HCT116 (cell line): ENCODE measurements around the gene CDH22.

Experiments used
- CEBPB ChIP-seq: IDR thresholded peaks from 2 replicates; pipeline ENCODE4 v1.6.1; 2012; ENCODE audit warnings: low read depth
- CTCF ChIP-seq, 3 experiments: fragments of 200-600 bp in 1 of 3; sonication (generic) in 1 of 3; IDR thresholded peaks in 2 of 3; conservative IDR thresholded peaks in 1 of 3; 2 replicates each; pipeline ENCODE4 v1.5.1; 2012 to 2017; ENCODE audit warnings: low read depth in 2 of 3, low read length in 2 of 3, antibody characterized with exemption in 1 of 3, borderline replicate concordance in 1 of 3, control low read depth in 1 of 3, mild to moderate bottlenecking in 1 of 3, mixed read lengths in 1 of 3, mixed run types in 1 of 3, moderate library complexity in 1 of 3; ENCODE audit not compliant: insufficient read depth in 1 of 3
- EGR1 ChIP-seq: IDR thresholded peaks from 2 replicates; pipeline ENCODE4 v1.6.1; 2012; ENCODE audit warnings: low read depth
- EZH2 ChIP-seq: fragments of 200-600 bp; sonication (generic); IDR thresholded peaks from 2 replicates; pipeline ENCODE4 v1.6.1; 2017; ENCODE audit warnings: antibody characterized with exemption, mixed run types
- EZH2phosphoT487 ChIP-seq: fragments of 200-600 bp; IDR thresholded peaks from 2 replicates; pipeline ENCODE4 v1.6.1; 2018; ENCODE audit warnings: antibody characterized with exemption, borderline replicate concordance
- JUND ChIP-seq: IDR thresholded peaks from 2 replicates; pipeline ENCODE4 v1.6.1; 2012
- MAX ChIP-seq: IDR thresholded peaks from 2 replicates; pipeline ENCODE4 v1.6.1; 2012
- POLR2AphosphoS5 ChIP-seq: IDR thresholded peaks from 2 replicates; pipeline ENCODE4 v1.6.1; 2011; ENCODE audit warnings: mild to moderate bottlenecking, low read depth, low read length, moderate library complexity
- SIN3A ChIP-seq: IDR thresholded peaks from 2 replicates; pipeline ENCODE4 v1.6.1; 2012; ENCODE audit warnings: low read depth
- YY1 ChIP-seq: IDR thresholded peaks from 2 replicates; pipeline ENCODE4 v1.6.1; 2011; ENCODE audit warnings: low read length, low read depth, moderate library complexity, mild to moderate bottlenecking; ENCODE audit not compliant: insufficient replicate concordance; ENCODE audit errors: extremely low read depth
- ZNF274 ChIP-seq: fragments of 200-500 bp; sonication (Bioruptor generic); IDR thresholded peaks from 2 replicates; pipeline ENCODE4 v1.6.1; 2014; ENCODE audit warnings: mild to moderate bottlenecking, low read depth, low read length, inconsistent platforms

GRCh38 chr20:46175127-46175494, 133.2 kb downstream of the CDH22 start:
- TF ChIP-seq POLR2AphosphoS5 (no peak), CTCF (IDR thresholded peaks at IDR 0.05 in 2 of 3, conservative IDR thresholded peaks at IDR 0.05 in 1 of 3; ENCODE audit: borderline replicate concordance in 1 of 3, insufficient read depth in 1 of 3, low read depth in 2 of 3, low read length in 2 of 3) (no peak), MAX (no peak), ZNF274 (no peak), SIN3A (no peak), YY1 (no peak), EZH2 (no peak), CEBPB (no peak), JUND (no peak), EGR1 (no peak), EZH2phosphoT487 (no peak)
